HG03442 (cell line): ENCODE data around the gene STS.
A peak's percentile ranks its signal among the peaks of the same experiment; 100 is the strongest.

Source experiments
- ATAC-seq: cut with Tn5 transposase; IDR thresholded peaks from one replicate; pipeline ENCODE4 v1.9.1; 2021; ENCODE audit warnings: mild to moderate bottlenecking, moderate library complexity; ENCODE audit not compliant: unreplicated experiment

STS gene

GRCh38 chrX:7147413-7147977 lies at the start of gene STS:
Gene STS, plus strand, starts transcription at chrX:7147712. Its CDS starts 105,488 bp downstream, at chrX:7253200.
- ATAC-seq = peak; percentile 30

GRCh38 chrX:7100022-7100421 lies 47.5 kb upstream of the STS start:
- no peak for ATAC-seq

GRCh38 chrX:7102119-7102518 lies 45.4 kb upstream of the STS start:
- no peak for ATAC-seq

- no peak for ATAC-seq
Observed at GRCh38 chrX:7106649-7107048, 40.9 kb upstream of the STS start.

- ATAC-seq = no peak
Observed at GRCh38 chrX:7108030-7108429, 39.5 kb upstream of the STS start.

GRCh38 chrX:7109049-7109531 lies 38.4 kb upstream of the STS start:
- ATAC-seq = no peak

GRCh38 chrX:7109838-7110793 lies 37.4 kb upstream of the STS start:
- peak; percentile 67 for ATAC-seq

GRCh38 chrX:7110821-7111276 lies 36.7 kb upstream of the STS start:
- peak; percentile 44 for ATAC-seq

GRCh38 chrX:7111518-7111917 lies 36.0 kb upstream of the STS start:
- no peak for ATAC-seq

- ATAC-seq = no peak
Observed at GRCh38 chrX:7112071-7112470, 35.4 kb upstream of the STS start.

GRCh38 chrX:7115557-7115956 lies 32.0 kb upstream of the STS start:
- peak; percentile 79 for ATAC-seq

GRCh38 chrX:7116081-7116480 lies 31.4 kb upstream of the STS start:
- no peak for ATAC-seq

- ATAC-seq = no peak
Observed at GRCh38 chrX:7117587-7117986, 29.9 kb upstream of the STS start.

- no peak for ATAC-seq
Observed at GRCh38 chrX:7119950-7120877, 27.3 kb upstream of the STS start.

- no peak for ATAC-seq
Observed at GRCh38 chrX:7120878-7121219, 26.7 kb upstream of the STS start.

- no peak for ATAC-seq
Observed at GRCh38 chrX:7127056-7127455, 20.5 kb upstream of the STS start.

GRCh38 chrX:7131621-7132020 lies 15.9 kb upstream of the STS start:
- no peak for ATAC-seq

- peak; percentile 72 for ATAC-seq
Observed at GRCh38 chrX:7132335-7133049, 15.0 kb upstream of the STS start.

- ATAC-seq = peak; percentile 32
Observed at GRCh38 chrX:7133050-7133440, 14.5 kb upstream of the STS start.

GRCh38 chrX:7134981-7135380 lies 12.5 kb upstream of the STS start:
- no peak for ATAC-seq
